GM21390 (cell line): ENCODE data around the gene OCEL1.

ENCODE experiments used
- ATAC-seq: cut with Tn5 transposase; IDR thresholded peaks from one replicate; pipeline ENCODE4 v1.9.1; 2021; ENCODE audit not compliant: unreplicated experiment

The OCEL1 gene

DNA sequence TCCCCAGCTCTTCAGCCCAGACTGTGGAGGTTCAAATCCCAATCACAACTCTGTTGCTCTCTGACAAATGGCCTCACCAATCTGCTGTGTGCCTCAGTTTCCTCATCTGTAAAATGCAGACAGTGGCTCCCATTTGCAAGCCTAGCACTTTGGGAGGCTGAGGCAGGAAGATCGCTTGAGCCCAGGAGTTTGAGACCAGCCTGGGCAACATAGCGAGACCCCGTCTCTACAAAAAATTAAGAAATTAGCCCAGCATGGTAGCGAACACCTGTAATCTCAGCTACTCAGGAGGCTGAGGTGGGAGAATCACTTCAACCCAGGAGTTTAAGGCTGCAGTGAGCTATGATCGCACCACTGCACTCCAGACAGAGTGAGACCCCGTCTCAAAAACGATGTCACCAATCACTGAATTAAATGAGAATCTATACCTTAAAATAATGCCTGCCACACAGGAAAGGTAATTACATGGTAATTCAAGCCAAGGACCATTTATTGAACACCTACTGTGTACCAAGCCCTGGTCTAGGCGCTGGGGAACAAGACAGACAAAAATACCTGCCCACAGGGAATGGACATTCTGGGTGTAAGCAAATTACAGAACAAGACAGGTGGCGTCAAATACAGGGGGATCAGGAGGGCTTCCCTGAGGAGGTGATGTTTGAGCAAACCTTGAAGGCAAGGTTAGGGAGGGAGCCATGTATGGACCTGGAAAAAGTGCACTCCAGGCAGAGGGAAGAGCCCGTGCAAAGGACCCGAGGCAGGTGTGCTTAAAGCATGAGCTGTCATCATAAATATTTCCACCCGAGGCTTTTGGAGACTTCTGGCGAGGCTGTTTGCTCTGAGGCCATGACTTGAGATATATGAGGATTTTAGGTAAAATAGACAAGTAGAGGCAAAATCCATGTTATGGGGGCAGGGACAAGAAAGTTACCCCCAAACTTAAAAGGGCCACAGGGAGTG, 12.0 kb downstream of the OCEL1 start:
- no peak for ATAC-seq

DNA sequence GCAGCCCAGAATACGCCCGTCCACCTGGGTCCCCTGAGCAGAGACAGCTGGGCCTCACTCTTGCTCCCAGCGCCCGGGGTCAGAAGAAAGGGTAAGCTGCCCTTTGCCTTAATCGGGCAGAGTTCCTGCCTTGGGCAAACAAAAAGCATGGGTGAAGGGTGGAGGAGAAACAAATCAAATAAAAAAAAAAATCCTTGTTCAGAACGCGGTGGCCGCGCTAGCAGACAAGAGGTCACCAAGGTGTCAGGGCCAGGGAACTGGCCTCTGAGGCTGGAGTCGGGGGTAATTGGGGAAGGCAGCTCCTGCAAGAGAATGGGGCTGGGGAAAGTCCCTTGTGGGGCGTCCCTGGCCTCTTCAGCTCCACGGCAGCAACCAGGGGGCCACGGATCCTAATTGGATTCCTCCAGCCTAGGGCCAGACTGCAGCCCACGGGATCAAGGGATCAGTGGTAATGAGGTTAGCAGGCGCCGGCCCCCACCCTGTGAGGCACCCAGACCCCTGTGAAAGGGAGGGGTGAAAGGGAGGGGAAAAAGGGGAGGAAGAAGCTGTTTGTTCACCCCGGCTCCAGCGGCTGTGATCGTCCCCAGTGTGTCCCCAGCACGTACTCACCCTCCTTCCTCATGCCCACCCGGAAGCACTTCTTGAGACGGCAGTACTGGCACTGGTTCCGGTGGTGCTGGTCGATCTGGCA, 14.2 kb downstream of the OCEL1 start:
- no peak for ATAC-seq

- no peak for ATAC-seq
Measured at GRCh38 chr19:17240826-17241399, 14.9 kb downstream of the OCEL1 start.

DNA sequence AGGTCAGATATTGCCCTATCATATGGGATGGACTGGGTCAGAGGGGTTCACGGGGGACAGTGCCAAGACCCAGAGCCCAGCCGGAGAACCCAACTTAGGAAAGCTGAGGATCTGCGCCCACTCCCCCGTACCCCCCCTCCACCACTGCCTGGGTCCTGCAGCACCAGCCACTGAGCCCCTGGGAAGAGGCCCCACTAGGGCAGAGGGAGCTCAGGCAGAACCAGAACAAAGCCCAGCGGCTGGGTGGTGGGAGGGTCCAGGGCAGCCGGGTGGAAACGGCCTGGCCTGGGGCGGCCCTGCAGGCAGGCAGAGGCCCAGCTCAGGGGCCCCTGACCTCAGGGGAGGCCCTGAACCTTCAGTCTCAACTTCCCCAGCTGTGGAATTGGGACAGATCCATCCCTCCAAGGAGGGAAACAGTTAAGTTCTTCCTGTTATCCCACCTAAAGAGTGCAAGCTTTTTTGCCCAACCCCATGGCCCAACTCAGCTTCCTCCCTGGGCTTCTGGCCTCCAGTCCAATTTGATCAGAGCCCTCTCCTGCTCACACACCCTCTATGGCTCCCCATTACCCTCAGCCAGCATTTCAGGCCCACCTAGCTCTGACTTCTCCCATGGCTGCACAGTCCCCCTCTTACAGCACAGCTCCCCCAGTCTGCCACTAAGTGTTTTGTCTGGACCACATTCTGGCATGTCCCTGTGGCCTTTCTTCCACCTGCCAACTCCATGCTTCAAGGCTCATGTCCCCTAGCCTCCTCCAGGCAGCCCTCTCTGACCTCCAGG, 16.6 kb downstream of the OCEL1 start:
- no peak for ATAC-seq

DNA sequence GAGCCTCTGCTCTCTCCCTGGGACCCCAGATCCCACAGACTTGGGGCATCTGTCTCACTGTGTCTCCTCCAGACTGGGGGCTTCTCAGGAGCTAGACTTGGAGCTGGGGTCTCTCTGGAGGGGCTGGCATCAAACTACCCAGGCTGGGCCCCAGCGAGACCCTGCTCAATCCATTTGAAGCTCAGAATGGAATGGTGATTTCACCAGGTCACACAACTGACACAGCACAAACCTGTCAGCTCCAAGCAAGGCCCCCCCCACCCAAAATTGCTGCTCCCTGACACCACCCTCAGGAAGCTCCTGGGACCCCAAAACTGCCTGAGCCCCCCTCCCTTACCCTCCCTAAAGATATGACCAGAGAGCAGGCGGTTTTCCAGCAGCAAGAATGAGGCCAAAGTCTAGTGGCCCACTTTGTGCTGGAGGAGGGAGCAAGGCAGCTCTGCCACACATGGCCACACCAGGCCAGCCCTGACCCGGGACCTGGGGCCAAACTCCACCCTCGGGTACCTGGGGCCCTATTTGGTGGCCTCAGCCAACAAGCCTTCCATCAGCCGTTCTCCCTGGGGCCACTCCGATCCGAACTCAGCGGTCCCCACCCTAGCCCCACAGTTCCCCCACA, 17.3 kb downstream of the OCEL1 start:
- no peak for ATAC-seq

DNA sequence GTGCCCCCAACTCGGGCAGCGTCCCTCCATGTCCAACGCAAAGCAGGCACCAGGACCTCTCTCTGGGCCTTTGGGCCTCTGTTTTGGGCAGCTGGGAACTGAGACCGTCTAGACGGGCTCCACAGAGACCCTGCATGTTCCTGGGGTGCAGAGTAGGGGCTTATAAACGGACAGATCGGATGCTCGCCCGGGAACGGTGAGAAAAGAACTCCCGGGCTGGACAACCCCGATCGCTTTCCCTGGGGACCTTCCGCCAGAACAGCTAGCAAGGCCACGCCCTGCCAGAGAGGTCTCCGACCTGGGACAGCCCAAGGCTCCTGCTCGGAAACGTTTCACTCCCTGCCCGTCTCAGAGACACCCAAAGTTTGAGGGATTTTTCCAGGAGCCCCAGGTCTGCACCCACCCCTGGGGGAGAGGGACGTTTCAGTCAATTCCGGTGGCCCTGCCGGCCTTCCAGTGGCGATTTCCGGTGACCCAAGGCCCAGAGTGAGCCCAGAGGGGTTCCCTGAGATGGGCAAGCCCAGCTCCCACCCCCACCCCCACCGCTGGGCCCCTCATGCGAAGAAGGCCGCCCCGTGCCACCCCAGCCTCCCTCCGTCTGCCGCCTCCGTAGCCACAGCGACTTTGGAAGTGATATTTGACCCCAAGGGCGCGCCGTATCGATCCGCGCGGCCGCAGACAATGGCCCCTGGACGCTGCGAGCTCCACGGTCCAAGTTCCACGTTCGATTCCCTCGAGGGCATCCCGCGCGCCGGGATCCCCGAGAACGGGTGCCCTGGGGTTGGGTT, 18.0 kb downstream of the OCEL1 start:
- ATAC-seq = no peak

GRCh38 chr19:17244618-17245534, 18.9 kb downstream of the OCEL1 start:
- no peak for ATAC-seq

DNA sequence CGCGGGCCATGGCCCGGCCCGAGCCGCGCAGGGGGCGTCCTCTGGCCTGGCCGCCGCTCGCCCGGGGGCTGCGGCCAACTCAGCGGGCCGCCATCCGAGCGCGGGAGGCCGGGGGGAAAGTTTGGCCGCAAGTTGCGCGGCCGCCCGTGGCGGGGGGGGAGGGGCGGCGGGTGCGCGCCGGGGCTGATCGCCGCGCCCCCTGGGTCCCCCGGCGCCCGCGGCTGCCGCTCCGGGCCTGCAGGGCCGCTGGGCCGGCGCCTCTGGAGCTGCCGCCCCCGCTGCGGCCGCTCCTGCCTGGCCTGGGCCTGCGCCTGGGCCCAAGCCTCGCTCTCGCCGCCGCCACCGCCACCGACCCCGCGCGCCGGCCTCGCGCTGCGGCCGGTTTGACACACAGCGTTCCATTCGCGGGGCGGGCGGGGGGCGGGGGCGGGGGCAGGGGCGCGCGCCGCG, 19.5 kb downstream of the OCEL1 start, which contains the start of gene NR2F6:
Gene NR2F6 (minus strand): TSS at position 385 of the 450 bp plus-strand sequence. CDS start 699 bp downstream, outside the sequence.
- ATAC-seq = no peak

GRCh38 chr19:17246681-17247425, 20.8 kb downstream of the OCEL1 start:
- no peak for ATAC-seq

DNA sequence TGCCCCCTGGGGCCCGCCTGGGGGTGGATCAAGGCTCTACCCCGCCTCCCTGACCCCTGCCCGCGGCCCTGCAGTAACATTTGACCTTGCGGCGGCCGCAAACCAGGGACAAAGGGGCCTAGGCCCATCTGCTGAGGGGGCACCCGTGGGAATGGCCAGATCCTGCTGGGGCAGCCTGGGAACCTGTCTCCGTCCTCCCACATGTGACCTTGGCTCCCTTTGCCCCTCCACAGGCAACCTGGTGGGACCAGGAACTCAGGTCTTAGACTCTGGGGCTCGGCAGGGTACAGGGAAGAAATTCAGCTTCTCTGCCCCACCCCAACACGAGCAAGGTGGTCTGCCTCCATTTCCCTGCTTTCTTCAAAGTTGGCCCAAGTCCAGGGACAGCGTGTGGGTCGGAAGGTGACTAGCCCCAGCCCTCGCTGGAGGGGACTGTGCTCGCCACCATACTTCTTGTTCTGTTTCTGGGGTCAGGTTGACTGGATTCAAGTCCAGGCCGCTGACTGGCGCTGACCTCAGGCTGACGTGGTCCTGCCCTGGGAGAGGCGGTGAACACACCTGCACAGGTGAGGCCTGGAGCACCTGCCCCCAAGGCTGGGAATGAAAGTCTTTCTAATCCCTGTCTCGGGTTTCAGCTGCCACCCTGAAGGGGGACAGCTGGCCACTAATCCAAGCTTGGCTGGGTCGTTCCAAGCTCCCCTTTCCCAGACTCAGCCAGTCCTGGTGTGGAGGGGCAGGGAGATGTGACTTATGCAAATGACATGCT, 22.2 kb downstream of the OCEL1 start:
- no peak for ATAC-seq

DNA sequence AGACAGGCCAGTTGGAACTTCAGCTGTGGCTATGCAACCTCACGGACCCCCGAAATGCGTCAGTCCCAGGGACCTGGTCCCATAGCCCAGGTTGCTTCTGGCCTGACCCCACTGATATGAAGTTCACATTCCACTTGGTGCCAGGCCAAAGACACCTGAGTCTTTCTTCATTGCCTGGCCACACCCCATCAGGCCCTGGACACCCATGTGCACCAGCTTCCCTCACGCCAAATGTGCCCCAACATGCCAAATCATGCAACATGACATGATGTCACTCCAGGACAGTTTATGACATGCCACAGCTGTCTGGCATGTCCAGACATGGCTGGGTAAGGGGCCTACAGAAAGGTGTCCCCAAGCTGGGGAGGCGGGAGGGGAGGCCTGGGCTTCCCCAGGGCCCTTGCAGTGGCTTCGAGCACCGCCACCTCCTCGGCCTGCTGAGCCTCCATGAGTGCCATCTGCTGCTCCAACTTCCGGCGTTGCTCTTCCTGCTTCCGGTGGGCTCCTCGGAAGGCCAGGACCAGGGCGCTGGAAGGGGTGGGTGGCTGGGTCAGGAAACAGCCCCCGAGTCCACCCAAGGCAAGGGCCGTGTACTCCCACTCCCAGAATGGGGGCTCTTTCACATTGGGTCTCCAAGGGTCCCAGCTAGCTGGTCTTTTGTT, 24.0 kb downstream of the OCEL1 start:
- ATAC-seq = no peak

DNA sequence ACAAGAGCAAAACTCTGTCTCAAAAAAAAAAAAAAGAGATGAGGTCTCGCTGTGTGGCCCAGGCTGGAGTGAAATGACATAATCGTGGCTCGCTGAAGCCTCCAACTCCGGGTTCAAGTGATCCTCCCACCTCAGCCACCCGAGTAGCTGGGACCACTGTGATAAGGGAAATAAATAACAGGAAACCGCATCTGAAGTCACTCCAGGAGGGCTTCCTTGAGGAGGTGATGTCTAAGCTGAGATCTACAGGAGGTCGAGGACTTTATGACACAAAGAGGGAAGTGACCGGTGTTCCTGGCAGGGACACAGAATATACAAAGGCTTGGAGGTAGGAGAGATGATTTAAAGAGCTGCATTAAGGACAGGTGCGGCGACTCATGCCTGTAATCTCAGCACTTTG, 28.6 kb downstream of the OCEL1 start:
- no peak for ATAC-seq

- ATAC-seq = no peak
Measured at GRCh38 chr19:17255150-17255621, 29.2 kb downstream of the OCEL1 start.

DNA sequence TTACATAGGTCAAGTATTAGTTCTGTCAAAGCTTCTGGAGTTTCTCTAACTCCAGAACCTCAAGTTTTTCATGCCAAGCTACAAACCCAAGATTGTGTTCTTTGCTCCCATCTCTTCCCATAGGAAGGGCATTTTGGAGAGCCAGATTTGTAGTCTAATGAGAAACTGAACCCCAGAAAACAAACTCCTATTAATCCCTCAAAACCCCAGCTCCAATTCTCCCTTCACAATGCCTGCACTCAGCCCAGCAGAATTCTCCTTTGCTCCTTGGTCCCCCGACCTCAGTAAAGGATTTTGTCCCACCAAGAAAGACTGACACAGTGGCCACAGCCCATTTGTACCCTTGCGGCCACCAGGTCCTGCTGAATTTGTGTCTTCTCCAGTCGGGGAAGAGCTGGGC, 30.1 kb downstream of the OCEL1 start:
- ATAC-seq = no peak

- no peak for ATAC-seq
Measured at GRCh38 chr19:17259118-17259780, 33.2 kb downstream of the OCEL1 start.

DNA sequence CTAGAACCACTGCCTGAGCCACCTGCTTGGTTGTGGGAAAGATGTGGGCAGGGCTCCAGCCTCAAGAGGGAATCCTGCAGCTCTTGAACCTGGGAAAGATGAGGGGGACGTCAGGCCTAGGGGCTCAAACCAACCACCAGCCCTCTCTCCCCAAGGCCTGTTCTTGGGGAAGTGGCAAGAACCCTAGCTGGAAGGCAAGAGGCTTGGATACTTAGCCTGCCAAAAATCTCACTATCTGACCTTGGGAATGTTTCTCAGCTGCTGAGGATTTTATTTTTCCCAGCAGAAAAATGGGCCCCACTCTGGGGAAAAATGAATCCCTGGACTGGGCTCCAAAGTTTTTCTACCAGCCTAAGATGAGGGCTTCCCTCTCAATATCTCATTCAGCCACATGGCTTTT, 33.9 kb downstream of the OCEL1 start:
- no peak for ATAC-seq
